Breast epithelium (tissue), 3 donors: ENCODE measurements around the gene KLK10.

ENCODE experiments used
- CTCF ChIP-seq, 3 donors: fragments of 450-650 bp; IDR thresholded peaks; one replicate each; pipeline ENCODE4 v1.5.1; 2016 to 2017; ENCODE audit warnings: antibody characterized with exemption in 3 of 3, mild to moderate bottlenecking in 3 of 3, moderate library complexity in 3 of 3
- POLR2A ChIP-seq: fragments of 450-650 bp; IDR thresholded peaks from one replicate; pipeline ENCODE4 v1.6.1; 2016; ENCODE audit warnings: antibody characterized with exemption, mild to moderate bottlenecking, moderate library complexity

GRCh38 chr19:51064534-51065220 lies 45.2 kb upstream of the KLK10 start, which contains the start of gene KLK13:
- TF ChIP-seq CTCF (IDR thresholded peaks at IDR 0.05) (no peak), POLR2A (no peak)
